Activated effector memory CD4-positive, alpha-beta T cell treated with Interleukin-2 at 50 U/mL for 16 hours (primary cell): ENCODE measurements around the gene ADGRG7.
"Not testable (repeated sequence)": the region's sequence is repeated elsewhere in the genome, so short reads cannot be mapped to it uniquely, and the experiment has no call there.

Source experiments
- DNase-seq: peaks from one replicate; pipeline ENCODE4 v3.0.0-alpha.2; 2020

Gene ADGRG7, protein sequence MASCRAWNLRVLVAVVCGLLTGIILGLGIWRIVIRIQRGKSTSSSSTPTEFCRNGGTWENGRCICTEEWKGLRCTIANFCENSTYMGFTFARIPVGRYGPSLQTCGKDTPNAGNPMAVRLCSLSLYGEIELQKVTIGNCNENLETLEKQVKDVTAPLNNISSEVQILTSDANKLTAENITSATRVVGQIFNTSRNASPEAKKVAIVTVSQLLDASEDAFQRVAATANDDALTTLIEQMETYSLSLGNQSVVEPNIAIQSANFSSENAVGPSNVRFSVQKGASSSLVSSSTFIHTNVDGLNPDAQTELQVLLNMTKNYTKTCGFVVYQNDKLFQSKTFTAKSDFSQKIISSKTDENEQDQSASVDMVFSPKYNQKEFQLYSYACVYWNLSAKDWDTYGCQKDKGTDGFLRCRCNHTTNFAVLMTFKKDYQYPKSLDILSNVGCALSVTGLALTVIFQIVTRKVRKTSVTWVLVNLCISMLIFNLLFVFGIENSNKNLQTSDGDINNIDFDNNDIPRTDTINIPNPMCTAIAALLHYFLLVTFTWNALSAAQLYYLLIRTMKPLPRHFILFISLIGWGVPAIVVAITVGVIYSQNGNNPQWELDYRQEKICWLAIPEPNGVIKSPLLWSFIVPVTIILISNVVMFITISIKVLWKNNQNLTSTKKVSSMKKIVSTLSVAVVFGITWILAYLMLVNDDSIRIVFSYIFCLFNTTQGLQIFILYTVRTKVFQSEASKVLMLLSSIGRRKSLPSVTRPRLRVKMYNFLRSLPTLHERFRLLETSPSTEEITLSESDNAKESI

DNA sequence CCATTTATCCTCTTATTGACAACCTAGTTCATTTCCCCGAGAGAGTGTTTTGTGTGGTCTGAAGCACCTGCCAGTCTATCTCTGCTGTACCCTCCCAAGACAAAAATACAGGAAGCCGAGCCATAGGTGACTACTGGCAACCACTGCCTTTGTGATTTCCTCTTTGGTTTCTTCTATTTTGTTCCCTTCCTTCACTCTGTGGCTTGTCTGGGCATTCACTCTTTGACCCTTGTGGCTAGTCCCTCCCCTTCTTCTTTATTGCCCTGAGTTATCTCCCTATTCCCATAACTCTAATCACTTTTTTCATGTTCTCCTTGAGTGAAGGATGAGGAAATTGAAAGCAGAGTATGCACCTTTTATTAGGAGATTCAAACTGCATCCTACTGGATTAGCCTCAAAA lies at the start of gene ADGRG7:
Gene ADGRG7, plus strand, starts transcription at position 297 of the 400 bp plus-strand sequence. CDS start 256 bp downstream, outside the sequence.
- no peak for DNase-seq

DNA sequence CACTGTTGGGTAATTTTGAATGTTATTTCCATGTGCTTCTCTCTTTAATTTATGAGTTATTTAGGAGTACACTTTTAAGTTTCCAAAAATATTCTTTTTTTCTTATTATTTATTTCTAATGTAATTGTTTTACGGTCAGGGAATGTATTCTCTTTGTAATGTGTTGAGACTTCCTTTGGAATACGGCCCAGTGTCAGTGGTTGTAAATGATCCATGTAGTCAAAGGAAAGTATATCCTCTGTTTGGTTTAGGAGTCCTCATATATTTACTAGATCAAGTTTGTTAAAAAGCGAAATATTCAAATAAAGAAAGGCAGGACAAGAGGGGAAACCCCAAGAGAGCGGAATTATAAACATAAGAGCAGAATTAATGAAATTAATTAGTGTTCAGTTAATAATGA lies 49.0 kb upstream of the ADGRG7 start:
- DNase-seq, result no peak

DNA sequence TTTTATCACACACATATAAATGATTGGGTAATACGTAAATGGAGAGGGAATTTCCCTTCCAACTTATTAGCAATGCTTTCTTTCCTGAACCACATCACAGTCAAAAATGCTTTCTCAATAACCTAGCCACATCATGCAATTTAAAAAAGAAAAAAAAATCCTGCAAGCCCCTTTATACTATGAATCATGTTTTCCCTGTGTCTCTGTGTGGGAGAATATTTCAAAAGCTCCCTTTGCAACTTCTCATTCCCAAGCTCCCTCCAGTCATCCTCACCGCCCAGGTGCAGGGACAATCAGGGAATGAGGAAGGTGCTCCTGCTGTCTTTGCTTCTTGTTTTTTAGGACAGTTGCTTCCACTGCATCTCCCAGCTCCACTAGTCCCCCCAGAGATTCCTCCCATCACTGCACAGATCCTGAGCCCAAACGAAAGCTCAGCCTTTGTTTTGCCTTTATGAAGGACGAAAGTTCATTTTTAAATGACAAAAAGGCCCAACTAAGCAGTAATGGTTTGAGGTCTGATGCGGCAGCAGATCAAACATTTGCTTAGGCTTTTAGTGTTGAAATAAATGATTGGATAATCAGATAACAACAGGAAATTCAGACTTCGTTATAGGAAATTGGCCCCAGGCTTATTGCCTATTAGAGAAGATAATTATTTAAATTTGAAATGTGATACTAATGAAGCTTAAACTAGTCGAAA lies 47.8 kb upstream of the ADGRG7 start:
- no peak for DNase-seq

DNA sequence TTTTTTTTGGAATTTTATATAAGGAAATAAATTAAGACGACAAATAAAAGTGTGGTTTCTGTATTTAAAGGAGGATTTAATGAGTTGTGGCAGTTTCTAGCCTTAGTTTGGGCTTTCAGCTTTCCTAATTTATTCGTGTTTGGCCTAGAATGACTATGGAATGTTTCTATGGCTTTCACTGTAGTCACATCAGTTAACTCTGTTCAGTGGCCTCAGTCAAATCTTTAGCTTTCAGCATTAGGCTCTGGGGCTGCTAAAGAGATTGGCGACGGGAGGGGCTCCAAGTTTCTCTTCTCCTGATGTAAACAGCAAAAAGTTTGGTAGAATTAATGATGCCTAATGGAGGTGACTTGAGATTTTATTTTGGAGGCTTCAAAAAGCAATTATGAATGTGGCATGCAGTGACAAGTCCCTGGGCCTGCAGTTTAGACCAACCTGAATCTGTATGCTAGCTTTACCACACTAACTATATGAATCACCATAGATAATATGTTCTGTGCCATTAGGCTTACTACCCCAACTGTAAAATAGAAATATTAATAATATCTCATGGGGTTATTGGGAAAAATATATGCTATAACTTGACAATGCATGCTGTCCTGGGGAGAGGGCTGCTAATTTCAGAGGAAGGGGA lies 47.1 kb upstream of the ADGRG7 start:
- no peak for DNase-seq

DNA sequence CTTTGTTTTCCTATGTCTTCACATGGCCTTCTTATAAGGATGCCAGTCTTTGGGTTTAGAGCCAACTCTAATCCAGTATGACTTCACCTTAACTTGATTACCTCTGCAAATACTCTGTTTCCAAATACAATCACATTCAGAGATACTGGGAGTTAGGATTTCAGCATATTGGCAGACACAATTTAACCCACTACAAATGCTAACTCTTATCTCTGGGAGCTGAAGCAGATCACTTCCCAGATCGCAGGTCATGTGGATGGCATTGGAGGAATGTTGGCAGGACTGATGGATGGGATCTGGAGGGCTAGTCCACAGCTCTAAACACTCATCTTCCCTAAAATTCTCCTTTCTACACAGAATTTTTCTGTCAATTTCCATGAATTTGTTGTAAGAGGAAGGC lies 46.2 kb upstream of the ADGRG7 start:
- DNase-seq, result no peak

DNA sequence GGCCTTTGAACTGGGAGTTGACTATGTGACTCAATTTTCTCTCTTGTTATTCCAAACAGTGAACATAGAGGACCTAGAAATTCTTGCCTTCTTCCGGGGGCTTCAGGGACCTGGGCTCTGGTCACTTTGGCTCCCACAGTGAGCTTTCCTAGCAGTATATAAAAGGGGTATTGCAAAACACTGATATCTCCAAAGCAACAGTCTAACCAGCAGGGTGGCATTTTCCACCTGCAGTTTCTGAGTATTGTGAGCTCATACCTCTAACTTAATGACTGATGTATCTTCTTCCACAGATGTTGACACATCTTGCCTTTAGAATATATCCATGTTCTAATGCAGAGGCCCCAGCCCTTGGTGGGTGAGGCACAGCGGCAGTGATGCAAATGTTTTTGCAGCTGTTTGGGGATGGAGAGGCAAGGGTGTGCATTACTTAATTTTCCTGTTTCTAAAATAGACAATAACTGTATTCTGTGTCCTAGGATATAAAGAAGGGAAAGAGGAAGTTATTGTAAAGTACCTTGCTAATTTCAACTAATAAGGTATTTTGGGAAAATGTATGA lies 45.7 kb upstream of the ADGRG7 start:
- DNase-seq, result no peak

DNA sequence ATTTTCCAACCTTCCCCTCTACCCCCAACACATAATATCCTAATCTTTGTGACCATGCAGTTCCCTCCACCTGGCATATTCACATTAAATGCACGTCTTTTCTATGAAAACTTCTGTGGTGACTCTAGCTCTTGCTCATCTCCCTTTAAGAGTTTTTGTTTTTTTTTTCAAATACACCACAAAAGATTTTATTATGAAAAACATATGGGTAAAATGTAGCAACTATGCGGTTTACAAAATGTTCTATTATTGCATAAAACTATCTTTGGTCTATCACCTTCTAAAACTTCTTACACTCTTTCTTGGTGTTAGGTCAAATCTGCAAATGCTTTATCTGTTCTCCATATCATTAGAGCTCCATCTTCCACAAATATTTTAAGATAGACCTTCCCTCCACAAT lies 38.6 kb upstream of the ADGRG7 start:
- DNase-seq, result no peak

DNA sequence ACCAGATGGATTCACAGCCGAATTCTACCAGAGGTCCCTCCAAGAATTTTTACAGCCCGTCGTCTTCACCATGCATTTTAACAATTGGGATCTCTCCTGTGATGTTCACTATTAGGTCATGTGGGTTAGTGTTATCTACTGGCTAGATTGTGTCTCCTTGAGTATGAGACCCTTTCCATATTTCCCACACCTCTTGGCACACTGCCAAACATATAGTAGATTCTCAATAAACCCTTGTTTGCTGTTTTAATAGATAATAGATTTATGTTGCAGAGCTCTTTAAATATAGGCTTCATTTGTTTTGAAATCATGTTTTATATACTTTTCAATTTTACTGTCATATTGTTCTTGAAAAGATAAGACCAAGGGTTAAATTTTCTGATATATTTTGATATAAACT lies 34.9 kb upstream of the ADGRG7 start:
- no peak for DNase-seq

DNA sequence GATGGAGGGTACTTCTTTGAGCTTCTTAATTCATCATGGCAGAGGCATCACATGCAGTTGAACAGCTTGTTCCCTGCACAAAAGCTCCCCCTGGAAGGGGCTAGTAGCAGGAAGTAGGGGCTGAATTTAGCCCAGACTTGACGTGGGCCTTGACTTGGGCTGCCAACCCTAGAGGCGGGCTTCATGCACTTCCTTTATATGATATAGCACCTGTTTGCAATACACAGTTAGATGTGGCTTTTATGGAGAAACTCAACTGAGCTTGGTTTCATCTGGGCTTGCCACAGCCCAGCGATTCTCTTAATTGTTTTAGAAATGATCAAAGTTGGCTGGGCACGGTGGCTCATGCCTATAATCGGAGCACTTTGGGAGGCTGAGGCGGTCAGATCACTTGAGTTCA lies 33.7 kb upstream of the ADGRG7 start:
- no peak for DNase-seq

DNA sequence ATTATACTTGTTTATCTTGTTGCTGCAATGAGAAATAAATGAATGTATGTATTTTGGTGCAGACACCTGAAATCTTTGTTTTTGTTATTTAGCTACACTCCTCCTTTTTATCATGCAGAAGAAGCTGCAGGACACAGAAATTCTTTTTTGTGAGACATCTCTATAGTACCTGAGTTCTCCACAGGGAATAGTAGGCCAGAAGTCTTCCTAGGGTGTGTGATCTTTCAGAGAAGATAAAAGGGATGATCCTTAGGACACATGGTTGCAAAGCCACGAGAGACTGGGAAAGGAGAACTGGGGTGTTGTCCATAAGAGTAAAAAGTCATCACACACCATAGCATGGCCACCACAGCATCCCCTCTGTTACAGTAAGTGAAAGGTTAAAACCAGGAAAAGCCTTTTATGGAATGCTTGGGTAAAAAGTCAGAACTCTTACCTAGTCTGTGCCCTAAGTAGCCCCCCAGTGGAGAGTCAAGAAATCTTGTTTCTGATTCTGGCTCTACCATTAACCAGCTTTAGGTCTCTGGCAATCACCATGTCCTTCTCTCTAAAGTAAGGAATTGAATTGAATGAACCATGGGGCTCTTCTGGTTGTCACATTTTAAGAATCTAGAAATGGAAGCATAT lies 31.9 kb upstream of the ADGRG7 start:
- no peak for DNase-seq

DNA sequence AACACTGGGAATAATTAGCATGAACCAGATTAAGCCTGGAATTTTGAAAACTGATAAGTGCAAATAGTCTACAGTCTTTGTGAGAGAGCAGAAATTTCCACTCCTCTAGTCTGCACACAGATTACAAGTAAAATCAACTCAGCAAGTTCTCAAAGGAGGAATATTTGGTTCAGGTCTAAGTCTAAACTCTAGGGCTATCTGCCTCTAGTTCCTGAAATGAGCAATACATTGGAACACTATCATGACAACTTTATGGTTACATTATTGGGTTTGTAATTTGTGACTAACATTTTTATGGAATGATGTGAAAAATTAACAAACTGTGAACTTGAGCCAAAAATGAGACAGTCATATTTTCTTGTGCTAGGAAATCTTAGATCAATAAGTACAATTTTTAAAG lies 30.8 kb upstream of the ADGRG7 start:
- DNase-seq, result no peak

DNA sequence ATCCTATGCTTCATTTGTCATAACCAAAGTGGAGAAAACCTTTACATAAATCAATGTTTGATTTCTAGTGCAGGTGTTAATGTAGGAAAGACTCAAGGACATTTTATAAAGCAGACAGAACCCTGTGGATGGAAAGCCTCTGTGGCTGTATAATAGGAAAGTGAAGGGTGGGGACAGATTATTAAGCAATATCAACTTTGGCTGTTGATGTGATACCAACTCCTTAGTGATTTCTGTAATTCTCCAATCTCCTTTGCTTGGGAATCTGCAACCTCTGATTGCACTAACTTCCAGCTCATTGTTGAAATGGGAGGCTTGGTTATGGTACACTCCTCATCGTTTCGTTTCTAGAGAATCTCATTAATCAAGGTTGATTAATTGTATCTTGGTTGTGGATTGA lies 29.3 kb upstream of the ADGRG7 start:
- DNase-seq, result no peak

DNA sequence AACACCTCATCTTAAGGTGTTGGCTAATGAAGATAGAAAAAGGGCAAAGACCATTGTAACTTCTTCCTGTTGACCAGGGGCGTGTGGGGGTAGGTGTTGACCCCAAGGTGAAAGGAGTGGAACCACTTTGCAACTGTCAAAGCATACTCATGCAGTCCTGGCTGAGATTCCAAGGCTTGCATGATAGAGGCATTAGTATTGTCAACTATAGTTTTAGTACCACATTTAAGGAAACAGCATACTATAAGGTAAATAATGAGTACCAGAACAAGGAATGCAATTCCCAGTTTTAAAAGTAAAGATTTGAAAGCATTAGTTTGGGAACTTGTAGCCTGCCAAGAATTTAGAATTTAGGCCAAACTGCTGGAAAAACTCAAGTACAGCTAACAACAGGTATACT lies 27.8 kb upstream of the ADGRG7 start:
- no peak for DNase-seq

DNA sequence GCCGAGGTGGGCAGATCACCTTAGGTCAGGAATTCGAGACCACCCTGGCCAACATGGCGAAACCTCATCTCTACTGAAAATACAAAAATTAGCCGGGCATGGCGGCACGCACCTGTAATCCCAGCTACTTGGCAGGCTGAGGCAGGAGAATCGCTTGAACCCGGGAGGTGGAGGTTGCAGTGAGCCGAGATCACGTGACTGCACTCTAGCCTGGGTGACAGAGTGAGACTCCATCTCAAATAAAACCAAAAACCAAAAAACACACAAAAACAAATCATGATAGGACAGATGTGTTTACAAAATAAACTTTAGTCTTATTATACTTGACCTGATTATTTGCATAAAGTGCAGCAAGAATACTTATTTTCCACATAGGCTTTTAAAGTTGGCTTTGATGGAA lies 27.2 kb upstream of the ADGRG7 start:
- DNase-seq, result not testable (repeated sequence)

DNA sequence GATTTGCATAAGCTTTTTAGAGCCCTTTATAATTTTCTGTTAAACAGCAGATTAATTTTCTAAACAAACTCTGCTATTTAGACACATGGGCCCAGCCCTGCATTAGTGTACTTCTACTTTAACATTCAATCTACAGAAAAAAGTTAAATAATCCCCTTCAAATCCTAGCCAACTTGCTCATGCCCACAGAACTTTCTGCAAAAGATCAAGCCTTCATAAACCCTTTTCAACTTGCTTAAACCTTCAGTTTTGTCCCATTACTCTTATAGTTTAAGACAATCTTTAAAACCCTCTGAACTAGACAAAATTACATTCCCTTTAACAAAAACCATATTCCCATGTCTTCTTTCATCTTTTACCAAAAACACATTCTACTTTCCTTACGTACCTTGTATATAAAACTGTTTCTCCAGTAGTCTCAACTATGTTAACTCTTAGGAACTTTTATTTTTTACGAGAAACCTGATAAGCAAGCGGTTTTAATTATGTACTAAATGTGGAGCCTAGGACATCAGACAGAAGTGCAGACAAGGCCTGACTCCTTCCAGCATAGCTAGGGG lies 25.2 kb upstream of the ADGRG7 start:
- DNase-seq, result no peak

DNA sequence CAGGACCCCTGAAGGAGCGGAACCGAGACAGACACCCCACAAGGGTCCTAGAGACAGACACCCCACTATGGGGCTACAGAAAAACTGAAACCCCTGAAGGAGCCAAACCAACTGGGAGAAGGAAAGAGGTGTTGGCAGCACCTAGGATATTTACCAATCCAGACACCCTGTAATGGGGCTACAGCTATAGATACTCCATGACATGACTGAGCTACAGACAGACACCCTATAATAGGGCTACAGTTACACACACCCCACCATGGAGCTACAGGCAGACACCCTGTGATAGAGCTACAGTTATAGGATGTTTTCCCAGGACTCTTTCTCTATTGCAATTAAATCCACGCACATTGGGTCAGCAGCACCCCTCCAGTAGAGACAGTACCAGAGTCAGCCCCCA lies 22.6 kb upstream of the ADGRG7 start:
- no peak for DNase-seq

DNA sequence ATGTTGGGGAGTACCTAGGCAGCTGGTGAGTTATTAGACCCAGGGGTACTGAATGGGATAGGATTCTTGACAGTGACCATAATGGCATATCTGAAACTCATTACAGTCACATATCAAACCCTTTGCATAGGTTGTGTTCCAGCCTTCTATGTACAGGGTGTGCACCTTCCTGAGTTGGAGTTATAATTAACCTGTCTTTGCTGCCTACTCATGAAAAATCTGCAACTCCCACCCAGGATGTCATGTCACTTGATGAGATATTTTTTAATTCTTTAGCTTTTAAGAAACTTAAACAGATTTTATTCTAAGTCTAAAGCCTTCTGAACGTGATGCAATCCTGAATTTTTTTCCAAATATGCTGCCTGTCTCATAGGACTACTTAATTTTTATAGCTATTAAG lies 21.1 kb upstream of the ADGRG7 start:
- no peak for DNase-seq

DNA sequence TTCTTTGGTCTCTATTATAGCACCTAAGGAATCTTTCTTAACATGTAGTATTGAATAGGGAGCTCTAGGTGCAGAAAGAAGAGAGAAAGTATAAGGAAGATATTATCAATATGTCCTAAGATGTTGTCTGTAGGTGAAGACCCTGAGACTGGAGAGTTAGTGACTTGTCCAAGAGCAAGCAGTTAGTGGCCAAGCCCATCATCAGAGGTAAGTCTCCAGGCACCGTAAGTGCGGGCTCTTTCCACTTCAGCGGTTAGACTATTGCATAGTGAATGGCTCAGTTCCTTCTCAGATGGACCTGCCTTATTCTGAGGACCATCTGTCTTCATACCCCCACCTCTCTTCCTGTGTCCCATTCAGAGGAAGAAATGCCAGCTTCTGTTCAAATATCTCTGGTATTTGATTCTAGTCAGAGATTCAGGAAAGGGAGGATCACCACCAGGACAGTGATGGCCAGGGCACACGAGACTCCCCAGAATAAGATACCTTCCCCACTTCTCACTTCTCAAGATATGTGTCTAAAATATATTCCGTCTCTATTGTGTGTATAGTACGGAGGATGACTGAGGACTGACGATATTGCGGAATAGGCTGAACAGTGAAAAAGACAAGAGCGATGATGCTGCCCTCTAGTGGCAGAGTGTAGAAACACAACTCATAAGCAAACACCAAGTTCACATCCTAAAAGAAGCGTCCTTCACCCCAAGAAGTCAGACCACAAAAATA lies 19.1 kb upstream of the ADGRG7 start:
- peak; percentile 20 for DNase-seq

DNA sequence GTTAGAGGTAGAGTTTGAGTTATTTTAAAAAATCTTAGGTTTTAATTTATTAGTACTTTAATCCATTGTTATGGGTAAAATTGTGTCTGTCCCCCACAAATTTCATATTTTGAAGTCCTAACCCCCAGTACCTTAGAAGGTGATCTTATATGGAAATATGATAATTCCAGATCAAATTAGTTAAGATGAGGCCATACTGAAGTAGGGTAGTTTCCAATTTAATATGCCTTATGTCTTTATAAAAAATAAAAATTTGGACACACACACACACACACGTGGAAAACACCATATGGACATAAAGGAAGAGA lies 18.6 kb upstream of the ADGRG7 start:
- no peak for DNase-seq

DNA sequence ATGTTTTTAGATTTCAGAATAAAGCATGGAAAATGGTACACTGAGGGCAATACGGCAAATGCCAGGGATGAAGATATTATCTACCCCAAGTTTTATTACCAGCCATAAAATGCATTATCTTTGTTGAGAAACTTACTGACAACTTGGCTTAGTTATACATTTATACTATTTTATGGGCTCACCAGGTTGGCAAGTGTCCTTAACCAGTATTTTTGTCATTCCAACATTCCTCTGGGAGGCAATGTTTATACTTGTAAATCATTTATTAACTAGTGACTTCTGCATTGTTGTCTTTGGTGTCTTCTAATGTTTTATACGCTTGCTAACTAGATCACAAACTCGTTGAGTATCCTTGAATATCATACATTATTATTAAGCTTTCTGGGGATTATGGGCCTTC lies 18.0 kb upstream of the ADGRG7 start:
- no peak for DNase-seq

DNA sequence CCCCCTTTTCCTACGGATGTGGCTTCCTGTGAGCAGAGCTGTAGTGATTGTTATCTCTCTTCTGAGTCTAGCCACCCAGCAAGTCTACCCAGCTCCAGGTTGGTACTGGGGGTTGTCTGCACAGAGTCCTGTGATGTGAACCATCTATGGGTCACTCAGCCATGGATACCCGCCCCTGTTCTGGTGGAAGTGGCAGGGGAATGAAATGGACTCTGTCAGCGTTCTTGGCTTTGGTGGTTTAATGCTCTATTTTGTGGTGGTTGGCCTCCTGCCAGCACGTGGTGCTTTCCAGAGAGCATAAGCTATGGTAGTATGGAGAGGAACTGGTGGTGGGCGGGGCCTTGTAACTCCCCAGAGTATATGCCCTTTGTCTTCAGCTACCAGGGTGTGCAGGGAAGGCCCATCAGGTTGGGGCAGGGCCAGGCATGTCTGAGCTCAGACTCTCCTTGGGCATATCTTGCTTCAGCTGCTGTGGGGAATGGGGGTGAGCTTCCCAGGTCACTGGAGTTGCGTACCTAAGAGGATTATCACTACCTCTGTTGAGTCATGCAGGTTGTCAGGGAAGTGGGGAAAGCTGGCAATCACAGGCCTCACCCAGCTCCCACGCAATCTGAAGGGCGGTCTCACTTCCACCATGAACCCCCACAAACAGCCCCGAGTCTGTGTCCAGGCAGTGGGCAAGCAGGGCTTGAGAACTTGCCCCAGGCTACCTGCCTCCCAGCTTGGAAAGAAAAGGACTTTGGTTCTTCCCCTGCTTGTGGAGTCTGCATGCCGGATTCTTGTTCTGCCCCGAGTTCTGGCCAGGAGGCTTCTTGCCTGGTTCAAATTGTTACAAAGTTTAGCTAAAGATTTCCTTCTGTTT lies 9.0 kb upstream of the ADGRG7 start:
- no peak for DNase-seq
